Stomach (tissue), 4 donors: ENCODE measurements around the gene PEX26.

Experiments
- CTCF ChIP-seq, 7 experiments: fragments of 450-650 bp in 4 of 7; fragments of 200-600 bp in 3 of 7; sonication (generic) in 3 of 7; IDR thresholded peaks; one replicate each; pipeline ENCODE4 v1.5.1; 2016 to 2019; ENCODE audit warnings: antibody characterized with exemption in 7 of 7, control low read depth in 2 of 7, mild to moderate bottlenecking in 1 of 7
- EP300 ChIP-seq: sonication (generic); formaldehyde crosslinking; IDR thresholded peaks from one replicate; pipeline ENCODE4 v1.6.1; 2017; ENCODE audit warnings: antibody characterized with exemption
- POLR2A ChIP-seq, 4 donors: fragments of 450-650 bp; IDR thresholded peaks; one replicate each; pipeline ENCODE4 v1.6.1; 2016; ENCODE audit warnings: antibody characterized with exemption in 4 of 4, control low read depth in 2 of 4, mild to moderate bottlenecking in 1 of 4, moderate library complexity in 1 of 4
- POLR2AphosphoS5 ChIP-seq, 3 donors: sonication (generic); formaldehyde crosslinking; IDR thresholded peaks; one replicate each; pipeline ENCODE4 v1.6.1; 2016; ENCODE audit warnings: antibody characterized with exemption in 3 of 3

GRCh38 chr22:18108187-18108586, 30.4 kb downstream of the PEX26 start:
- no peak for TF ChIP-seq CTCF (IDR thresholded peaks at IDR 0.05)
- TF ChIP-seq POLR2AphosphoS5 (IDR thresholded peaks at IDR 0.05) = no peak
- no peak for TF ChIP-seq EP300
- no peak for TF ChIP-seq POLR2A (IDR thresholded peaks at IDR 0.05)
